BLaER1 treated with 17β-estradiol and CSF1 and Interleukin-3, amounts not matched to agents 10 nM and 100 nM (cell line): ENCODE measurements around the gene MISP3.

Experiments used
- H3K27ac ChIP-seq, 11 experiments: shearing (Covaris generic); formaldehyde crosslinking; 2 replicates each; pipeline ENCODE4 v1.8.1; 2022
- H3K27me3 ChIP-seq, 11 experiments: shearing (Covaris generic); formaldehyde crosslinking; 2 replicates each; pipeline ENCODE4 v1.8.1; 2022
- H3K36me3 ChIP-seq, 11 experiments: shearing (Covaris generic); formaldehyde crosslinking; 2 replicates each; pipeline ENCODE4 v1.8.1; 2022
- H3K4me1 ChIP-seq, 10 experiments: shearing (Covaris generic); formaldehyde crosslinking; 2 replicates each; pipeline ENCODE4 v1.8.1; 2022
- H3K4me2 ChIP-seq, 11 experiments: shearing (Covaris generic); formaldehyde crosslinking; 2 replicates each; pipeline ENCODE4 v1.8.1; 2022
- H3K4me3 ChIP-seq, 10 experiments: shearing (Covaris generic); formaldehyde crosslinking; 2 replicates each; pipeline ENCODE4 v1.8.1; 2022
- H3K9ac ChIP-seq, 11 experiments: shearing (Covaris generic); formaldehyde crosslinking; 2 replicates each; pipeline ENCODE4 v1.8.1; 2022
- H3K9me3 ChIP-seq, 11 experiments: shearing (Covaris generic); formaldehyde crosslinking; replicated peaks in 1 of 11; 2 replicates each; pipeline ENCODE4 v1.8.1; 2022
- H4K20me1 ChIP-seq, 11 experiments: shearing (Covaris generic); formaldehyde crosslinking; 2 replicates each; pipeline ENCODE4 v1.8.1; 2022
- Cebpa-rat ChIP-seq, 11 experiments: shearing (Covaris generic); IDR thresholded peaks; 2 replicates each; pipeline ENCODE4 v1.8.1; 2022

The MISP3 gene

GRCh38 chr19:14051980-14052379, 20.6 kb upstream of the MISP3 start:
- Histone ChIP-seq H3K27me3 (peaks cover 15 to 37% (median 24%) of the 10 kb centered on the region in 11 experiments), H3K9me3 (peaks cover 0 to 10% (median 4%) of the 10 kb centered on the region in 11 experiments; a peak in 12 of 22 replicates), H3K9ac (no peak overlapping the region), H3K4me2 (no peak overlapping the region), H4K20me1 (peaks cover 0 to 39% (median 0%) of the 10 kb centered on the region in 11 experiments; a peak in 6 of 22 replicates), H3K27ac (no peak overlapping the region), H3K4me3 (no peak overlapping the region), H3K36me3 (peaks cover 0 to 40% (median 21%) of the 10 kb centered on the region in 11 experiments; a peak in 13 of 22 replicates), H3K4me1 (peaks cover 5 to 12% (median 6%) of the 10 kb centered on the region in 10 experiments; a peak in 19 of 20 replicates)
- no peak for TF ChIP-seq Cebpa-rat (IDR thresholded peaks at IDR 0.05)

DNA sequence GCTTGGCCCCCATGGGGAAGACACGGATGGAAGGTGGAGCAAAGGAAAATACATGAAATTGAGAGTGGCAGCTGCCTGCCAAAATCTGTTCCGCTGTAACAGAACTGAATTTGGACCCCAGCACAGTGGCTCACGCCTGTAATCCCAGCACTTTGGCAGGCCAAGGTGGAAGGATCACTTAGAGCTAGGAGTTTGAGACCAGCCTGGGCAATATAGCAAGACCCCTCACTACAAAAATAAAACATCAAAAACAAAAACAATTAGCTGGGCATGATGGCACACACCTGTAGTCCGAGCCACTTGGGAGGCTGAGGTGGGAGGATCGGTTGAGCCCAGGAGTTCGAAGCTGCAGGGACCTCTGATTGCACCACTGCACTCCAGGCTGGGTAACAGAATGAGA, 20.1 kb upstream of the MISP3 start:
- no peak for TF ChIP-seq Cebpa-rat (IDR thresholded peaks at IDR 0.05)
- Histone ChIP-seq H3K9ac (no peak overlapping the region), H3K4me2 (no peak overlapping the region), H3K4me3 (no peak overlapping the region), H4K20me1 (peaks cover 0 to 39% (median 0%) of the 10 kb centered on the region in 11 experiments; a peak in 6 of 22 replicates), H3K27ac (no peak overlapping the region), H3K9me3 (peaks cover 0 to 10% (median 4%) of the 10 kb centered on the region in 11 experiments; a peak in 12 of 22 replicates), H3K4me1 (peaks cover 0 to 7% (median 1%) of the 10 kb centered on the region in 10 experiments; a peak in 15 of 20 replicates), H3K27me3 (peaks cover 19 to 42% (median 29%) of the 10 kb centered on the region in 11 experiments), H3K36me3 (peaks cover 0 to 40% (median 21%) of the 10 kb centered on the region in 11 experiments; a peak in 13 of 22 replicates)

GRCh38 chr19:14053032-14053431, 19.6 kb upstream of the MISP3 start:
- Histone ChIP-seq H3K9ac (no peak overlapping the region), H3K27me3 (peaks cover 25 to 47% (median 35%) of the 10 kb centered on the region in 11 experiments), H3K4me1 (peaks cover 3 to 10% (median 4%) of the 10 kb centered on the region in 10 experiments; a peak in 18 of 20 replicates), H4K20me1 (peaks cover 0 to 39% (median 0%) of the 10 kb centered on the region in 11 experiments; a peak in 6 of 22 replicates), H3K4me3 (no peak overlapping the region), H3K9me3 (peaks cover 0 to 6% (median 4%) of the 10 kb centered on the region in 11 experiments; a peak in 12 of 22 replicates), H3K36me3 (peaks cover 0 to 40% (median 20%) of the 10 kb centered on the region in 11 experiments; a peak in 13 of 22 replicates), H3K4me2 (no peak overlapping the region), H3K27ac (no peak overlapping the region)
- TF ChIP-seq Cebpa-rat (IDR thresholded peaks at IDR 0.05): no peak

DNA sequence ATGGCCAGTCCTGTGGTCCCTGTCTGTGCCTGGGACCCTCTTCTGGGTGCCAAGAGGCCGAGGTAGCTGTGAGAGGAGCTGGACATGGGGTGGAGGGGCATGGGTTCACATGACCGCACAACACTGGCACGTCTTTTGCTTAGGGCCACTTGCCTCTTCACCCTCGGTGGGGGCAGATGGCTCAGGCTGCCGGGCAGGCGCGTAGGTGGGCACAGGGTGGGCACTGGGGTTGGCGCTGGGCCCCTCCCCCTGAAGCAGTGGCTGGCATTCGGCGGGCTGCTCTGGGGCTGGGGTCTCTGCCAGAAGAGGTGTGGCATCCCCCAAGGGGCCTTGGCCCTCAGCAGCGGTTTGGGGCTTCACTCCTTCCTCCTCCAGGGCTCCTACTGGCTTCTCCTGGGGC, 19.1 kb upstream of the MISP3 start:
- Histone ChIP-seq H3K9me3 (peaks cover 0 to 1% (median under 1%) of the 10 kb centered on the region in 11 experiments; a peak in 8 of 22 replicates), H3K4me2 (0 out of 22 replicates have a peak overlapping the region, but pooled peaks of 1 of the 11 experiments have one; percentile 9), H3K27me3 (peaks cover 29 to 52% (median 39%) of the 10 kb centered on the region in 11 experiments), H3K4me1 (peaks cover 8 to 15% (median 9%) of the 10 kb centered on the region in 10 experiments; a peak in 18 of 20 replicates), H3K36me3 (peaks cover 0 to 37% (median 15%) of the 10 kb centered on the region in 11 experiments; a peak in 12 of 22 replicates), H3K27ac (no peak overlapping the region), H3K4me3 (no peak overlapping the region), H4K20me1 (peaks cover 0 to 39% (median 0%) of the 10 kb centered on the region in 11 experiments; a peak in 6 of 22 replicates), H3K9ac (no peak overlapping the region)
- TF ChIP-seq Cebpa-rat (IDR thresholded peaks at IDR 0.05): no peak

- no peak overlapping the region for H3K9ac ChIP-seq
- TF ChIP-seq Cebpa-rat (IDR thresholded peaks at IDR 0.05): no peak
- H3K4me2 ChIP-seq: no peak overlapping the region
- H3K4me1 ChIP-seq: peaks cover 8 to 18% (median 10%) of the 10 kb centered on the region in 10 experiments; a peak in 18 of 20 replicates
- H3K9me3 ChIP-seq: no peaks in the 10 kb centered on the region
- no peak overlapping the region for H3K27ac ChIP-seq
- no peak overlapping the region for H3K4me3 ChIP-seq
- H4K20me1 ChIP-seq: peaks cover 0 to 39% (median 0%) of the 10 kb centered on the region in 11 experiments; a peak in 7 of 22 replicates
- H3K36me3 ChIP-seq: peaks cover 0 to 34% (median 12%) of the 10 kb centered on the region in 11 experiments; a peak in 12 of 22 replicates
- peaks cover 35 to 58% (median 45%) of the 10 kb centered on the region in 11 experiments for H3K27me3 ChIP-seq
Observed at GRCh38 chr19:14054099-14054498, 18.5 kb upstream of the MISP3 start.

GRCh38 chr19:14054721-14055120, 17.9 kb upstream of the MISP3 start:
- H3K36me3 ChIP-seq: peaks cover 0 to 32% (median 11%) of the 10 kb centered on the region in 11 experiments; a peak in 11 of 22 replicates
- no peak overlapping the region for H3K4me2 ChIP-seq
- H4K20me1 ChIP-seq: peaks cover 0 to 39% (median 0%) of the 10 kb centered on the region in 11 experiments; a peak in 7 of 22 replicates
- H3K27me3 ChIP-seq: peaks cover 37 to 64% (median 51%) of the 10 kb centered on the region in 11 experiments
- H3K9me3 ChIP-seq: no peaks in the 10 kb centered on the region
- H3K4me3 ChIP-seq: no peak overlapping the region
- H3K4me1 ChIP-seq: peaks cover 9 to 18% (median 12%) of the 10 kb centered on the region in 10 experiments; a peak in 18 of 20 replicates
- no peak for TF ChIP-seq Cebpa-rat (IDR thresholded peaks at IDR 0.05)
- no peak overlapping the region for H3K27ac ChIP-seq
- H3K9ac ChIP-seq: no peak overlapping the region

- no peak for TF ChIP-seq Cebpa-rat (IDR thresholded peaks at IDR 0.05)
- Histone ChIP-seq H3K27ac (no peak overlapping the region), H3K4me1 (peaks cover 9 to 19% (median 13%) of the 10 kb centered on the region in 10 experiments; a peak in 18 of 20 replicates), H3K4me3 (no peak overlapping the region), H4K20me1 (peaks cover 0 to 39% (median 0%) of the 10 kb centered on the region in 11 experiments; a peak in 7 of 22 replicates), H3K9ac (no peak overlapping the region), H3K36me3 (peaks cover 0 to 26% (median 9%) of the 10 kb centered on the region in 11 experiments; a peak in 11 of 22 replicates), H3K27me3 (peaks cover 37 to 69% (median 51%) of the 10 kb centered on the region in 11 experiments), H3K9me3 (no peaks in the 10 kb centered on the region), H3K4me2 (no peak overlapping the region)
Observed at GRCh38 chr19:14055396-14055795, 17.2 kb upstream of the MISP3 start.

DNA sequence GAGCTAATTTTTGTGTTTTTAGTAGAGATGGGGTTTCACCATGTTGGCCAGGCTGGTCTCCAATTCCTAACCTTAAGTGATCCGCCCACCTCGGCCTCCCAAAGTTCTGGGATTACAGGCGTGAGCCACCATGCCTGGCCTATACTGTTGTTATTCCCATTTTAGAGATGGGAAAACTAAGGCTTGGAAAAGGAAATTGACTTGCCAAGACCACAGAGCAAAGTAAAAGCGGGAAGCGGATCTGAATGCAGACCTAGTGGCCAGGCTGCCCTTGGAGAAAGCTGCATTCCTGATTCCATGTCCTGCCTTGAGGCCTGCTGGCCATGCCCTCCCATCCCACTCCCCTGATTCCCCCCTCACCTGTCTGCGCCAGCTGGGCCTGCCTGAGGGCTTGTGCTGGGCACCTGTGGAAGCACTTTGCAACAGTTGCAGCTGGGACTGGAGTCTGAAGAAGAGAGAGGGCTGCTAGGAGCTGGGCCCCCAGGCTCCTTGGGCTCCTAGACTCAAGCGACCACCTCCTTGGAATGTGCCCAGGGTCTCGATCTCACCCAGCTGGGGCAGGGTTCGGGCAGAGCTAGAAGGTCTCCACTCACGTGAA, 16.4 kb upstream of the MISP3 start:
- Histone ChIP-seq H3K27ac (no peak overlapping the region), H4K20me1 (peaks cover 0 to 38% (median 0%) of the 10 kb centered on the region in 11 experiments; a peak in 7 of 22 replicates), H3K4me1 (peaks cover 9 to 21% (median 13%) of the 10 kb centered on the region in 10 experiments; a peak in 18 of 20 replicates), H3K9me3 (no peaks in the 10 kb centered on the region), H3K9ac (no peak overlapping the region), H3K27me3 (peaks cover 42 to 76% (median 57%) of the 10 kb centered on the region in 11 experiments), H3K36me3 (peaks cover 0 to 18% (median 4%) of the 10 kb centered on the region in 11 experiments; a peak in 11 of 22 replicates), H3K4me2 (no peak overlapping the region), H3K4me3 (no peak overlapping the region)
- TF ChIP-seq Cebpa-rat (IDR thresholded peaks at IDR 0.05): no peak
